Colon (tissue), 2 donors: Measurements from ENCODE around the gene AGPAT4.
"Not testable (repeated sequence)": the region's sequence is repeated elsewhere in the genome, so short reads cannot be mapped to it uniquely, and the experiment has no call there.

Experiments
- FAIRE-seq: peaks from 2 replicates; lab custom pipeline; 2012; peaks lifted over from hg19 to GRCh38; lab: Jason Lieb, UNC
- donor health status: control.
- donor health status: control.

The AGPAT4 gene

DNA sequence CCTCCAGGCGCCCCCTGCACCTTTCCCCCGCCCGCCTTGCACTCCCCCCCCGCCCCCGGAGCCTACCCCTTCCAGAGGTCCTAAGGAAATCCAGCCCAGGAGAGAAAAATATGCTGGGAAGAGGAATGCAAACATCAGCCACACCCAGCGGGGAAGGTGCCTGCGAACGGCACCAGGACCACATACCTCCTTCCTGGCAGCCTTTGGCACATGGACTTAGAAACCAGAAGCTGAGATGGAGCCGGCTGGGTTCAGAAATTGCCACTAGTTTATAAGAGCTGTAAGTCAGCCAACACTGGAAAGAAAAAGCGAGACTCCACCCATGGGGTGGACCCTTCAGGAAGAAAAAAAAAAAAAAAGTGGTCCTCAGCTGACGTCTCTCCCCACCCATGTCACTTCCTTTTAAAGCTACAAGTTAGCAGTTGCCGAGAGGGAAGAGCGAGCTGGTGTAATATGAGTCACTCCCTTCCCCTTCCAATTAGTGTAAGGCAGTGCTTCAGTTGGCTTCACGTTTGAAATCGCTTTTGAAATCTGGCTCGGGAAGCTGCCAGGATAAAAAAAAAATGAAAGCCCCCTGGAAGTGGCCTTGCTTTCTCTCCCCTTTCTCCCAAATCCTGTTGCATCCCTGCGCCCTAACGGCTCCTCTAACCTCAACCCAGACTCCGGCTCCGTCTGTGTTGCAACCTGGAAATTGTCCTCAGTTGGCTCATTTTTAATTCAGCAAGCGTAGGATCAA is at the start of gene AGPAT4:
Gene AGPAT4, minus strand, starts transcription at position 310 of the 736 bp plus-strand sequence. CDS start 41,848 bp downstream, outside the sequence.
- FAIRE-seq: peak; percentile 24

DNA sequence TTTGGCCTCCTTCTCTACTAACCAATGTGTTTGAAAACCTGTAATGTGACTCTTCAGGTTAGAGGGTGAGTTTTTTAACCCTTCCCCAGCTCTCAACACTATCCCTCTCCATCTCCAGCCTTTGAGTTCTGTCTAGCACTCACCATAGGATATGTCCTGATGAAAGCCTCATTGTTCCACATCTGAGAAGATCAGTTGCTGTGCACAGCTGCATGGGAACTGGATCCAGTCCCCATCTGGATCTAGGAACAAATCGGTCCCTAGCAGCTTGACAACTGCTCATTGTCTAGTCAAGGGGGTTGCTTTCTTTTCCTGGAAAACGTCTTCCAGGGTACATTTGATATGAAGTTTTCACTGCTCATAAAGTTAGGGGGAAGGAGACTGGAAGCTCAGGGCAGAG is 45.4 kb upstream of the AGPAT4 start:
- no peak for FAIRE-seq

GRCh38 chr6:161318456-161318855 is 44.6 kb upstream of the AGPAT4 start:
- no peak for FAIRE-seq

DNA sequence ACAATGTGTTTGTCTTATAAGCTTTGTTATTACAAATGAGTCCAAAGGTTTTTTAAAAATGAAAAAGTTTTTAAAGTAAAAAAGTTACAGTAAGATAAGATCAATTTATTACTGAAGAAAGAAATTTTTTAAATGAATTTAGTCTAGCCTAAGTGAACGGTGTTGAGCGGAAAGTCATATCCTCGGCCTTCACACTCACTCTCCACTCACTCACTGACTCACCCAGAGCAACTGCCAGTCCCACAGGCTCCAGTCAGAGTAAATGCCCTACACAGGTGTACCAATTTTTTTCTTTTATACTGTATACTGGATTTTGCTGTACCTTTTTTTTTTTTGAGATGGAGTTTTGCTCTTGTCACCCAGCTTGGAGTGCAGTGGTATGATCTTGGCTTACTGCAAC is 42.7 kb upstream of the AGPAT4 start:
- FAIRE-seq: no peak

- FAIRE-seq: not testable (repeated sequence)
These were observed 41.5 kb upstream of the AGPAT4 start for GRCh38 chr6:161315246-161315917.

- not testable (repeated sequence) for FAIRE-seq
These were observed 40.8 kb upstream of the AGPAT4 start for GRCh38 chr6:161314541-161315245.

GRCh38 chr6:161313940-161314509 is 40.2 kb upstream of the AGPAT4 start:
- FAIRE-seq: no peak

GRCh38 chr6:161313475-161313874 is 39.6 kb upstream of the AGPAT4 start:
- not testable (repeated sequence) for FAIRE-seq

DNA sequence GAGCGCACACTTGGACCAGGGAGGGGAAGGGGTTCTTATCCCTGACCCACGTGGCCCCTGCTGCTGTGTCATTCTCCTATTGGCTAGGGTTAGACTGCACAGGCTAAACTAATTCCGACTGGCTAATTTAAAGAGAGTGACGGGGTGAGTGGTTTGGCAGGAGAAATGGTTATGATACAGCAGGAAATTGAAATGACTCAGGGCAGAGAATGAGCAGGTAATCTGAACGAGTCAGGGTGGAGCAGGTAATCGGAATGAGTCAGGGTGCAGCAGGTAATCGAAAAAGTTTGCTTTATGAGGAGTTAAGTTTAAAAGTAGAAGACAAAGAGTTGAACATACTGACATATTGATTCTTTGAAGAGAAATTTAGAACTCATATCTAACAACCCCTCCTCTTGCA is 35.9 kb upstream of the AGPAT4 start:
- not testable (repeated sequence) for FAIRE-seq

GRCh38 chr6:161308075-161308655 is 34.3 kb upstream of the AGPAT4 start:
- no peak for FAIRE-seq

GRCh38 chr6:161305860-161306259 is 32.0 kb upstream of the AGPAT4 start:
- FAIRE-seq: no peak

DNA sequence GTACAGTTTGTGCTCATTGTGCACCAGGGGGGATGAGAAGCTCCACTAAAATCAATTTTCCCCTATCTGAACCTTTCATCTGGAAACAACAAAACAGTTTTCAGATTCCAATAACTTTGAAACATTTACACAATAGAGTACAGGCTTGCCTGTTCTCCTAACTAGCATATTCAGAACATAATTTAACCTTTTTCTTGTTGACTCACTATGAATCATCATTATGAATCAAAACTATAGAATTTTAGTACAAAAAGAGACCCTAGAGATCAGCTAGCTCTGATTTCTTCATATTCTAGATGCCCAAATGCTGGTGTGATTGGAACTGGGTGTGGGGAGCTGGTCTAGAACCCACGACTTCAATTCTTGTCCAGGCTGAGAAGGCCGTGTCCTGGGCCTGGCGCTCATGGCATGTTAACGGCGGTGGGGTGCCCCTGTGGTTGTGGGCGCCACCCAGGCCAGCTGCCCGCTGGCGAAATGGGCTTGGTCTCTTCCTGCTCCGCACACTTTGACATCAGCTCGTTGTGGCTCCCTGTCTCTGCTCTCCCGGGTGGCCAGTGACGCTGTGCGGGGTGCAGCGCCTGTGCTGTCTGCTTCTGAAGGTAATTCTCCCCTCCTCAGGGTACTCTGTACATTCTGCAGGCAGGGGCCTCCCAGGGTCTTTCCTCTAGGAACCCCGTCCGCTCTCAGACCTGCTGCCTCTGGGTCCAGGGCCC is 29.9 kb upstream of the AGPAT4 start:
- FAIRE-seq: no peak

GRCh38 chr6:161302949-161303348 is 29.1 kb upstream of the AGPAT4 start:
- FAIRE-seq: no peak

DNA sequence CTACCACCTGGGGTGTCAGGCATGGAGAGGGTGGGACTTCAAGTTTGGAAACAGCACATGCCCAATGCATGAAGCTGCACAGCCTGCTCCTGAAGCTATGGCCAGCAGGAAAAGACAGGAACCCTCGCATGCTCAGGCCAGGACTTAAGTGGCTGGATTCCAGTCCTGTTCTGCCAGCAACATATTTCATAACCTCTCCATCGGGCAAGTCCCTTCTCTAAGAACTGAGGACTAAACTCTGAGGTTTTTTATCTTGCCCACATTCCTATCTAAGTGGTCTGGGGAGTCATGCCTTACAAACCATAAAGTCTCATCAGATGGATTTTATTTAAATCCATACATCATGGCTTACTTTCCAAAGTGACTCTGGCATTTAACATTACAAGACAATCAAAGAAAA is 27.5 kb upstream of the AGPAT4 start:
- no peak for FAIRE-seq

DNA sequence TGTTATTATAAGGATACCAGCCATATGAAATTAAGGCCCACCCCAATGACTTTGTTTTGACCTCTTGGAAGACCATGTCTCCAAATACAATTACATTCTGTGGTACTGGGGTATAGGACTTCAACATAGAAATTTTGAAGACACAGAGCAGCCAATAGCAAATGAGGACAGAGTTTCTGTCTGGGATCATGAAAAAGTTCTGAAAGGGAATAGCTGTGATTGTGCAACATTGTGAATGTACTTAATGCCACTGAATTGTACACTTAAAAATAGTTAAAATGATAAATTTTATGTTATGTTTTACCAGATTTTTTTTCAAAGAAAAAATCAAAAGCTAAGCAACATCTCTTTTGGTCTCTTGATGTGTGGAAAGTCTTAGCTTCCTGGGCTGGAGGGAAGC is 27.0 kb upstream of the AGPAT4 start:
- no peak for FAIRE-seq

DNA sequence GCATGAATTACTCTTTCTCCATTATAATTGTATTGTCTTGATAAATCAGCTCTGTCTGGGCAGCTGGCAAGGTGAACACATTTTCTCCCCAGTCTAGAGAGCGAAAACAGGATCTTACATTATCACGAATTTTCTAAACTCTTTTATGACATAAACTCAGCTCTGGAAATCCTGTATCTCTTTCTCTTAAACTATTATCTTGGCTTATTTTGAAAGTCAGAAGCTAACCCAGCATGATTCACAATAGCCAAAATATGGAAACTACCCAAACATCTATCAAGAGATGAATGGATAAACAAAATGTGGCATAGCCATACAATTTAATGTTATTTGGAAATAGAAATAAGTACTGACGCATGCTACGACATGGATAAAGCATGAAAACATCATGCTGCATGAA is 25.9 kb upstream of the AGPAT4 start:
- no peak for FAIRE-seq

DNA sequence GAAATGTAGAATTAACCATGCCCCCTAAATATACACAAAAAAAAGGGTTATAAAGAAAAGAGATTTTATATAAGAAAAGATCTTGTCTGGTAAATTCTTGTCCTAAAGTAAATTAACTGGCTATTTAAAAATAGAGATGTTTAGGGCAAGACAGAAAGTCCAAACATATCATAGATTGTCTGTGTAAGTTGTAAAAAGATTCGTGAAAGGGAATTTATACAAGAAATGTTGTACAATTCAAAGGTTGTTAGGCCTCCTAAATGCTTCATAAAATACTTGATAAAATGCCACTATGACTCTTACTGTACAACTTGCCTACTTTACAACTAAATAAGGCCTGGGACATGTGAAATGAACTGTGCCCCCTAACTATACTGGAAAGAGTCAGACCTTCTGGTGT is 21.9 kb upstream of the AGPAT4 start:
- FAIRE-seq: no peak

GRCh38 chr6:161292650-161293281 is 18.9 kb upstream of the AGPAT4 start:
- FAIRE-seq: no peak

DNA sequence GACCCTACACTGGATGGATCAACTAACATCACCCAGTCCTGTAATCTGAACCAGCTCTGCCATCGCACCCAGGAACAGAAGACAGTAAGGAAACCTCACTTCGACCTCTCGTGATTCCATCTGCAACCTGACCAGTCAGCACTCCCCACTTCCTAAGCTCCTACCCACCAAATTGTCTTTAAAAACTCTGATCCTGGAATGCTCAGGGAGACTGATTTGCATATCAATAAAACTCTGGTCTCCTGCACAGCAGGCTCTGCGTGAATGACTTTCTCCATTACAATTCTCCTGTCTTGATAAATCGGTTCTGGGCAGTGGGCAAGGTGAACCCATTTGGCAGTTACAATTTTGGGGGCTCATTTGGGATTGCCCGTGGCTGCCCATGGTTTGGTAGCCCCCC is 18.3 kb upstream of the AGPAT4 start:
- no peak for FAIRE-seq

- no peak for FAIRE-seq
These were observed 16.9 kb upstream of the AGPAT4 start for GRCh38 chr6:161290751-161291150.

GRCh38 chr6:161284653-161285052 is 10.8 kb upstream of the AGPAT4 start:
- no peak for FAIRE-seq
